Naive B cell (primary cell): ENCODE results near the gene SNW1. TPM values are rescaled to one million over a fixed set of nuclear protein-coding genes. Genes with fewer than 3 reads are reported as not detected.
A peak's percentile ranks its signal among the peaks of the same experiment; 100 is the strongest.

Experiments used
- ATAC-seq, 2 donors: fragments of 150-1000 bp; cut with Tn5 transposase; 2 replicates each; pipeline ENCODE4 v1.10.0; 2021; ENCODE audit warnings: low read depth in 2 of 2, mild to moderate bottlenecking in 2 of 2, moderate library complexity in 2 of 2
- DNase-seq: peaks from one replicate; pipeline ENCODE4 v3.0.0; 2022
- H3K27ac Mint-ChIP-seq, 6 donors: one replicate each; pipeline ENCODE4 v1.8.0; 2020 to 2022; ENCODE audit warnings: mild to moderate bottlenecking in 6 of 6, mixed read lengths in 6 of 6, moderate library complexity in 5 of 6, inconsistent platforms in 2 of 6
- H3K27me3 Mint-ChIP-seq, 3 donors: one replicate each; pipeline ENCODE4 v1.8.0; 2021 to 2022; ENCODE audit warnings: mixed read lengths in 3 of 3, mild to moderate bottlenecking in 1 of 3
- H3K36me3 Mint-ChIP-seq, 2 donors: one replicate each; pipeline ENCODE4 v1.8.0; 2020 to 2022; ENCODE audit warnings: mixed read lengths in 2 of 2, inconsistent platforms in 1 of 2, mild to moderate bottlenecking in 1 of 2
- H3K4me1 Mint-ChIP-seq, 3 donors: one replicate each; pipeline ENCODE4 v1.8.0; 2020 to 2022; ENCODE audit warnings: mixed read lengths in 3 of 3, inconsistent platforms in 1 of 3, mild to moderate bottlenecking in 1 of 3, moderate library complexity in 1 of 3
- H3K4me3 Mint-ChIP-seq, 8 donors: one replicate each; pipeline ENCODE4 v1.8.0; 2020 to 2022; ENCODE audit warnings: mild to moderate bottlenecking in 8 of 8, mixed read lengths in 8 of 8, moderate library complexity in 8 of 8, inconsistent platforms in 2 of 8
- H3K9me3 Mint-ChIP-seq, 7 donors: one replicate each; pipeline ENCODE4 v1.8.0; 2020 to 2022; ENCODE audit warnings: mixed read lengths in 7 of 7, mild to moderate bottlenecking in 5 of 7, inconsistent platforms in 2 of 7, moderate library complexity in 1 of 7
- polyA plus RNA-seq, 6 donors: library from polyadenylated mRNA; unstranded; fragments of 300-500 nt; fragmentation: Illumina TruSeq; gene quantifications; one replicate each; pipeline ENCODE4 v1.2.3, GENCODE V29; 2021; ENCODE audit warnings: low read depth in 6 of 6

Gene SNW1
- polyA plus RNA-seq, 6 donors from 2014 or later = 51.9 to 89.9 (median 64.4) TPM

GRCh38 chr14:77730976-77731497 lies 29.9 kb downstream of the SNW1 start:
- Mint-ChIP-seq H3K27me3 (no peaks in the 10 kb centered on the region), H3K4me1 (no peaks in the 10 kb centered on the region), H3K4me3 (no peak overlapping the region), H3K36me3 (peaks cover 25 to 39% of the 10 kb centered on the region in 2 donors), H3K27ac (peak overlapping the region in 2 of 6 donors; percentile 63 to 72), H3K9me3 (no peaks in the 10 kb centered on the region)
- DNase-seq = no peak
- no peak for ATAC-seq

GRCh38 chr14:77722301-77722700 lies 38.7 kb downstream of the SNW1 start:
- no peaks in the 10 kb centered on the region for H3K4me1 Mint-ChIP-seq
- H3K36me3 Mint-ChIP-seq = peaks cover 25 to 31% of the 10 kb centered on the region in 2 donors
- ATAC-seq = no peak
- H3K27ac Mint-ChIP-seq = peak overlapping the region in 2 of 6 donors; percentile 43 to 53
- no peak overlapping the region for H3K4me3 Mint-ChIP-seq
- DNase-seq = no peak
- no peaks in the 10 kb centered on the region for H3K27me3 Mint-ChIP-seq
- H3K9me3 Mint-ChIP-seq = no peaks in the 10 kb centered on the region

- Mint-ChIP-seq H3K4me3 (no peak overlapping the region), H3K4me1 (no peaks in the 10 kb centered on the region), H3K36me3 (peaks cover 21 to 25% of the 10 kb centered on the region in 2 donors), H3K27me3 (no peaks in the 10 kb centered on the region), H3K27ac (no peak overlapping the region), H3K9me3 (no peaks in the 10 kb centered on the region)
- no peak for ATAC-seq
- no peak for DNase-seq
These were observed 39.5 kb downstream of the SNW1 start for GRCh38 chr14:77721437-77721836.

- peaks cover 18 to 20% of the 10 kb centered on the region in 2 donors for H3K36me3 Mint-ChIP-seq
- peak overlapping the region in 1 of 6 donors; percentile 36 for H3K27ac Mint-ChIP-seq
- H3K9me3 Mint-ChIP-seq = no peaks in the 10 kb centered on the region
- no peak for DNase-seq
- H3K27me3 Mint-ChIP-seq = no peaks in the 10 kb centered on the region
- no peak for ATAC-seq
- peak overlapping the region in 1 of 8 donors; percentile 27 for H3K4me3 Mint-ChIP-seq
- H3K4me1 Mint-ChIP-seq = peaks cover 0 to 5% (median 0%) of the 10 kb centered on the region in 3 donors
These were observed 43.2 kb downstream of the SNW1 start for GRCh38 chr14:77717608-77718305.

GRCh38 chr14:77714926-77715325 lies 46.0 kb downstream of the SNW1 start:
- no peaks in the 10 kb centered on the region for H3K9me3 Mint-ChIP-seq
- no peak for ATAC-seq
- H3K27ac Mint-ChIP-seq = peak overlapping the region in 2 of 6 donors; percentile 32 to 86
- H3K4me1 Mint-ChIP-seq = peaks cover 4 to 13% (median 5%) of the 10 kb centered on the region in 3 donors
- H3K27me3 Mint-ChIP-seq = no peaks in the 10 kb centered on the region
- DNase-seq = no peak
- H3K36me3 Mint-ChIP-seq = peaks cover 12 to 20% of the 10 kb centered on the region in 2 donors
- H3K4me3 Mint-ChIP-seq = no peak overlapping the region

- Mint-ChIP-seq H3K27ac (peak overlapping the region in 2 of 6 donors; percentile 16 to 63), H3K9me3 (no peaks in the 10 kb centered on the region), H3K4me1 (peaks cover 34 to 40% (median 34%) of the 10 kb centered on the region in 3 donors), H3K36me3 (peaks cover 5 to 15% of the 10 kb centered on the region in 2 donors), H3K27me3 (no peaks in the 10 kb centered on the region), H3K4me3 (peak overlapping the region in 4 of 8 donors; percentile 35 to 95 (median 46))
- ATAC-seq = no peak
- no peak for DNase-seq
These were observed 50.6 kb downstream of the SNW1 start for GRCh38 chr14:77710364-77710763.

GRCh38 chr14:77709412-77709811 lies 51.5 kb downstream of the SNW1 start:
- Mint-ChIP-seq H3K4me1 (peaks cover 31 to 40% (median 38%) of the 10 kb centered on the region in 3 donors), H3K4me3 (peak overlapping the region in 7 of 8 donors; percentile 9 to 100 (median 93)), H3K27ac (peak overlapping the region in 1 of 6 donors; percentile 16), H3K27me3 (no peaks in the 10 kb centered on the region), H3K9me3 (no peaks in the 10 kb centered on the region), H3K36me3 (peaks cover 5 to 7% of the 10 kb centered on the region in 2 donors)
- ATAC-seq = no peak
- DNase-seq = no peak

GRCh38 chr14:77708749-77709148 lies 52.2 kb downstream of the SNW1 start:
- Mint-ChIP-seq H3K9me3 (no peaks in the 10 kb centered on the region), H3K27ac (peak overlapping the region in 3 of 6 donors; percentile 86 to 97 (median 89)), H3K36me3 (peaks cover 5 to 7% of the 10 kb centered on the region in 2 donors), H3K4me3 (peak overlapping the region; percentile 84 to 100 (median 94)), H3K27me3 (no peaks in the 10 kb centered on the region), H3K4me1 (peaks cover 31 to 40% (median 38%) of the 10 kb centered on the region in 3 donors)
- ATAC-seq (no peak), DNase-seq (no peak)

GRCh38 chr14:77707724-77708408 lies 53.1 kb downstream of the SNW1 start, which contains the start of the genes ALKBH1 and SLIRP:
TSS of gene ALKBH1 (minus strand) at chr14:77708023. CDS start at chr14:77708004, 19 bp downstream.
TSS of gene SLIRP (plus strand) at chr14:77708103. CDS start at chr14:77708112, 9 bp downstream.
- no peaks in the 10 kb centered on the region for H3K9me3 Mint-ChIP-seq
- no peaks in the 10 kb centered on the region for H3K27me3 Mint-ChIP-seq
- DNase-seq = peak; percentile 81
- peaks cover 30 to 40% (median 38%) of the 10 kb centered on the region in 3 donors for H3K4me1 Mint-ChIP-seq
- H3K27ac Mint-ChIP-seq = peak within 1 kb of the TSS; percentile 76 to 97 (median 90)
- H3K36me3 Mint-ChIP-seq = peaks cover 5 to 7% of the 10 kb centered on the region in 2 donors
- peak; percentile 98 to 99 for ATAC-seq
- H3K4me3 Mint-ChIP-seq = peak within 1 kb of the TSS; percentile 84 to 100 (median 94)

- Mint-ChIP-seq H3K27ac (peak overlapping the region; percentile 76 to 97 (median 90)), H3K9me3 (no peaks in the 10 kb centered on the region), H3K4me1 (peaks cover 28 to 40% (median 38%) of the 10 kb centered on the region in 3 donors), H3K27me3 (no peaks in the 10 kb centered on the region), H3K36me3 (peaks cover 5 to 7% of the 10 kb centered on the region in 2 donors), H3K4me3 (peak overlapping the region; percentile 84 to 100 (median 94))
- DNase-seq (no peak), ATAC-seq (peak; percentile 22 to 23)
These were observed 53.6 kb downstream of the SNW1 start for GRCh38 chr14:77707355-77707723.

GRCh38 chr14:77691259-77691658 lies 69.7 kb downstream of the SNW1 start:
- Mint-ChIP-seq H3K27me3 (no peaks in the 10 kb centered on the region), H3K4me1 (peaks cover 0 to 8% (median 0%) of the 10 kb centered on the region in 3 donors), H3K9me3 (no peaks in the 10 kb centered on the region), H3K36me3 (peaks cover 25 to 31% of the 10 kb centered on the region in 2 donors), H3K27ac (peak overlapping the region in 1 of 6 donors; percentile 10), H3K4me3 (no peak overlapping the region)
- DNase-seq (no peak), ATAC-seq (no peak)

- Mint-ChIP-seq H3K27me3 (no peaks in the 10 kb centered on the region), H3K4me3 (no peak overlapping the region), H3K36me3 (peaks cover 12% of the 10 kb centered on the region in 2 donors), H3K9me3 (no peaks in the 10 kb centered on the region), H3K4me1 (peaks cover 0 to 8% (median 0%) of the 10 kb centered on the region in 3 donors), H3K27ac (no peak overlapping the region)
- ATAC-seq (no peak), DNase-seq (no peak)
These were observed 78.8 kb downstream of the SNW1 start for GRCh38 chr14:77682158-77682553.
